NCI-H2081 (cell line): Measurements from ENCODE around the gene YJU2.
A peak's percentile ranks its signal among the peaks of the same experiment; 100 is the strongest.

Experiments used
- DNase-seq, 2 experiments: peaks; one replicate each; lab custom pipeline; 2025; lab: John Stamatoyannopoulos, UW

YJU2 gene

GRCh38 chr19:4298810-4299550, 52.1 kb downstream of the YJU2 start:
- DNase-seq = no peak

- DNase-seq = no peak
Observed at GRCh38 chr19:4300589-4300988, 53.7 kb downstream of the YJU2 start.

- DNase-seq = no peak
Observed at GRCh38 chr19:4301590-4302242, 54.8 kb downstream of the YJU2 start.

GRCh38 chr19:4302243-4302640, 55.4 kb downstream of the YJU2 start, which contains the start of gene TMIGD2:
TSS of gene TMIGD2 (minus strand) at chr19:4302389. CDS start at chr19:4302385, 4 bp downstream.
- no peak for DNase-seq

GRCh38 chr19:4303819-4304537, 57.1 kb downstream of the YJU2 start:
- DNase-seq = no peak

- DNase-seq = peak; percentile 72 to 74
Observed at GRCh38 chr19:4304538-4305256, 57.8 kb downstream of the YJU2 start, which contains the start of gene FSD1. TSS of gene FSD1 (plus strand) at chr19:4304598. CDS start at chr19:4304747, 149 bp downstream.

- DNase-seq = no peak
Observed at GRCh38 chr19:4305257-4305612, 58.4 kb downstream of the YJU2 start.

GRCh38 chr19:4305659-4306058, 58.8 kb downstream of the YJU2 start:
- no peak for DNase-seq

GRCh38 chr19:4310247-4311121, 63.6 kb downstream of the YJU2 start:
- no peak for DNase-seq

GRCh38 chr19:4313847-4314490, 67.1 kb downstream of the YJU2 start:
- no peak for DNase-seq

- DNase-seq = no peak
Observed at GRCh38 chr19:4316956-4317355, 70.1 kb downstream of the YJU2 start.

GRCh38 chr19:4318460-4318859, 71.6 kb downstream of the YJU2 start:
- DNase-seq = no peak
